A549 (cell line): ENCODE results near the gene CNTNAP2.

ENCODE experiments used
- CTCF ChIP-seq: fragments of >200 bp; sonication (Bioruptor Twin); formaldehyde crosslinking; IDR thresholded peaks from 3 replicates; pipeline ENCODE4 v1.5.1; 2016
- JUN ChIP-seq, 2 experiments: fragments of >200 bp; sonication (Bioruptor Twin); formaldehyde crosslinking; IDR thresholded peaks; 2 replicates in 1 of 2; 3 replicates in 1 of 2; pipeline ENCODE4 v1.6.1; 2016 to 2017
- POLR2A ChIP-seq: IDR thresholded peaks from 2 replicates; pipeline ENCODE4 v1.6.1; 2012; ENCODE audit warnings: mild to moderate bottlenecking, low read length
- RAD21 ChIP-seq, 2 experiments: fragments of >200 bp in 1 of 2; sonication (Bioruptor Twin) in 1 of 2; formaldehyde crosslinking in 1 of 2; IDR thresholded peaks in 1 of 2; conservative IDR thresholded peaks in 1 of 2; 2 replicates in 1 of 2; 3 replicates in 1 of 2; pipeline ENCODE4 v1.6.1; 2012 to 2018; ENCODE audit warnings: inconsistent platforms in 1 of 2
- REST ChIP-seq: fragments of 200-600 bp; sonication (generic); IDR thresholded peaks from 2 replicates; pipeline ENCODE4 v1.6.1; 2016; ENCODE audit warnings: antibody characterized with exemption, mild to moderate bottlenecking, moderate library complexity
- SREBF2 ChIP-seq: fragments of 450-650 bp; IDR thresholded peaks from 2 replicates; pipeline ENCODE4 v1.6.1; 2014; ENCODE audit warnings: mild to moderate bottlenecking, moderate library complexity
- TF ChIP-seq, protein P1 (sequence below): IDR thresholded peaks from 2 replicates; pipeline ENCODE4 v1.6.1; 2012; ENCODE audit warnings: low read depth, borderline replicate concordance

- TF ChIP-seq CTCF = no peak
- TF ChIP-seq JUN (IDR thresholded peaks at IDR 0.05) = no peak
- no peak for TF ChIP-seq POLR2A
- TF ChIP-seq, protein P1, sequence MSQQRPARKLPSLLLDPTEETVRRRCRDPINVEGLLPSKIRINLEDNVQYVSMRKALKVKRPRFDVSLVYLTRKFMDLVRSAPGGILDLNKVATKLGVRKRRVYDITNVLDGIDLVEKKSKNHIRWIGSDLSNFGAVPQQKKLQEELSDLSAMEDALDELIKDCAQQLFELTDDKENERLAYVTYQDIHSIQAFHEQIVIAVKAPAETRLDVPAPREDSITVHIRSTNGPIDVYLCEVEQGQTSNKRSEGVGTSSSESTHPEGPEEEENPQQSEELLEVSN = no peak
- TF ChIP-seq REST = no peak
- no peak for TF ChIP-seq RAD21 (conservative IDR thresholded peaks at IDR 0.05 in 1 of 2, IDR thresholded peaks at IDR 0.05 in 1 of 2)
- no peak for TF ChIP-seq SREBF2
These were observed 1133.4 kb downstream of the CNTNAP2 start for GRCh38 chr7:147249956-147250355.
